ENCODE measurements around the gene CACNA1C. TPM values are rescaled to one million over a fixed set of nuclear protein-coding genes. Genes with fewer than 3 reads are reported as not detected.
A peak's percentile ranks its signal among the peaks of the same experiment; 100 is the strongest.

CACNA1C gene
- total RNA-seq, 4 donors from 2014 or later, result 3.8 to 13.6 (median 5.7) TPM

GRCh38 chr12:2049604-2050540 is 2.9 kb upstream of the CACNA1C start:
- no peak for DNase-seq (ENCODE audit: low spot score)
- ATAC-seq (ENCODE audit: low FRiP score), result no peak
- TF ChIP-seq CTCF (IDR thresholded peaks at IDR 0.05), result no peak

- DNase-seq (ENCODE audit: low spot score) (no peak), ATAC-seq (ENCODE audit: low FRiP score) (no peak)
- TF ChIP-seq CTCF (IDR thresholded peaks at IDR 0.05), result no peak
Measured at GRCh38 chr12:2051700-2052621, 826 bp upstream of the CACNA1C start.

GRCh38 chr12:2053691-2054090 is 904 bp downstream of the CACNA1C start:
- TF ChIP-seq CTCF (IDR thresholded peaks at IDR 0.05), result no peak
- no peak for DNase-seq (ENCODE audit: low spot score)
- ATAC-seq (ENCODE audit: low FRiP score), result no peak

GRCh38 chr12:2054091-2055018 is 1.6 kb downstream of the CACNA1C start:
- no peak for TF ChIP-seq CTCF (IDR thresholded peaks at IDR 0.05)
- ATAC-seq (ENCODE audit: low FRiP score) (peak; percentile 13), DNase-seq (ENCODE audit: low spot score) (no peak)

GRCh38 chr12:2057041-2057794 is 4.4 kb downstream of the CACNA1C start:
- no peak for DNase-seq (ENCODE audit: low spot score)
- TF ChIP-seq CTCF (IDR thresholded peaks at IDR 0.05), result peak in 1 of 3 donors; percentile 26

More at GRCh38 chr12:2057041-2057794, 4.4 kb downstream of the CACNA1C start:
- ATAC-seq (ENCODE audit: low FRiP score), result no peak
